Measurements from ENCODE around the gene TPRX2.
"Not testable (repeated sequence)": the region's sequence is repeated elsewhere in the genome, so short reads cannot be mapped to it uniquely, and the experiment has no call there.

Gene TPRX2, protein sequence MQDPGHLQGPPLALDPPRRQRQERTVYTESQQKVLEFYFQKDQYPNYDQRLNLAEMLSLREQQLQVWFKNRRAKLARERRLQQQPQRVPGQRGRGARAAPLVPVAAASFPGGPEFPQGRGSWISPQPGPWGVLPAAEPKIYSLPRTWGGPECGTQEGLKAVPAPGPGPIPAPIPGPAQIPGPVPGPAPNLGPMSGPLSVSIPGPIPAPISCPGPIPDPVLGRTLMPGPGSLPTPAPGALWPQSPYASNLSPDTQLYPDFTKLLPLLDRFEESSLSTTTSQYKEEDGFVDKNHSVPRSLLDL

DNA sequence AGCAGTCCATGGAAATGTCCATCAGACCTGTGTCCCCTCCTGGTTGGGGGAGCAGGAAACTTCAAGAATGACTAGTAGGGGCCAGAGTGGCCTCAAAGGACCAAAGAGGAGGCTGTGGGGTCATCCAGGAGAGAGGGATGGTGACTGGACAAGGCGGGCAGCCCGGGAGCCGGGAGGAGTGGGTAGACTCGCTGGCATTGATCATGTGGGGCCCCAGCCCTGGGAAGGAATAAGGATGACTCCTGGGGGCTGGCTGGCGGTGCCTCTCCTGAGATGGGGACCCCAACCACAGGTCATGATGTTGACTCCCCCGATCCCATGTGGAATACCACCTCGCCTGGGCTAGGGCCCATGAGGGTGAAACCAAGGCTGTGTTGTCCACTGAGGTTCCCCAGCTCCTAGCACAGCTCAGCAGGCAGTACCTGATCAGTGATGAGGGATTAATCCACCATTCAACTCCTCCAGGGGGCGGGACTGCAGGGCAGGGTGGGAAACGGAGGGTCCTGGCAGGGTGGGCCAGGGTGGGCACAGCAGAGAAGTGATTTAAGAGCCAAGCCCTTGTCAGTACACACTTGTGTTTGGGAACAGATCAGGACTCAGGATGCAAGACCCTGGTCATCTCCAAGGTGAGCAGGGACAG is at the start of gene TPRX2:
TSS of gene TPRX2 (plus strand) at position 590 of the 640 bp plus-strand sequence. CDS start at position 602, 12 bp downstream.
- not testable (repeated sequence) for DNase-seq (ENCODE audit: low read depth in 2 of 2)

GRCh38 chr19:47813304-47813994 is 45.6 kb upstream of the TPRX2 start:
- peak; percentile 45 to 55 for DNase-seq (ENCODE audit: low read depth in 2 of 2)

GRCh38 chr19:47813995-47814328 is 45.1 kb upstream of the TPRX2 start:
- DNase-seq (ENCODE audit: low read depth in 2 of 2) = no peak

- DNase-seq (ENCODE audit: low read depth in 2 of 2) = not testable (repeated sequence)
These were observed 42.8 kb upstream of the TPRX2 start for GRCh38 chr19:47816270-47816669.

- not testable (repeated sequence) for DNase-seq (ENCODE audit: low read depth in 2 of 2)
These were observed 40.8 kb upstream of the TPRX2 start for GRCh38 chr19:47818221-47818620.

DNA sequence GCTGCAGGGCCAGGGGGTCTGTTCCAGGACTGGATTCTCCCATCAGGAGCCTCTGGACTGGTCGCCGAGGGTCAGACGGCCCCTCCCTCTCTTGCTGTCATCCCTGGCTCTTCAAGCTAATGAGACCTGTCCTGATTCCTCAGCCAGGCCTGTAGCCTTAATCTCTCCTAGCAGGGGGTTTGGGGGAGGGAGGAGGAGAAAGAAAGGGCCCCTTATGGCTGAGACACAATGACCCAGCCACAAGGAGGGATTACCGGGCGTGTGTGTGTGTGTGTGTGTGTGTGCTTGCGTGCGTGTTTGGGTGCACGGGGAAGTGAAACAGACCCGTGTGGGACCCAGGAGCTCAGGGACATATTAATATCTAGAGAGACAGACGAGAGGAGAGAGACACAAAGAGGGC is 39.2 kb upstream of the TPRX2 start:
- DNase-seq (ENCODE audit: low read depth in 2 of 2) = no peak

DNA sequence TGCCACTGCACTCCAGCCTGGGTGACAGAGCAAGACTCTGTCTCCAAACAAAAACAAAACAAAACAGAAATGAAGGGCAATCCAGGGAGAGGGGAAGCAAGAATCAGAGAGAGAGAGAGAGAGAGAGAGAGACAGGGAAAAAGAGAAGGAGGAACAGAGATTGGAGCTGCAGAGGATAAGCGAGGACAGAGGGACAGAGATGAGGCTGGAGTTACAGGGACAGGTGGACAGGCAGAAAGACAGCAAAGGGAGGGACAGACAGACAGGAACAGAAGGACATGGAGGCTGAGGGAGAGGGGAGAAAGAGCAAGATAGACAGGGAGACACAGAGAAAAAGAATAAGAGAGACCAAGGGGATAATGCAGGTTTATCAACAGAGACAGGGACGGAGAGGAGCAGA is 38.6 kb upstream of the TPRX2 start:
- no peak for DNase-seq (ENCODE audit: low read depth in 2 of 2)

DNA sequence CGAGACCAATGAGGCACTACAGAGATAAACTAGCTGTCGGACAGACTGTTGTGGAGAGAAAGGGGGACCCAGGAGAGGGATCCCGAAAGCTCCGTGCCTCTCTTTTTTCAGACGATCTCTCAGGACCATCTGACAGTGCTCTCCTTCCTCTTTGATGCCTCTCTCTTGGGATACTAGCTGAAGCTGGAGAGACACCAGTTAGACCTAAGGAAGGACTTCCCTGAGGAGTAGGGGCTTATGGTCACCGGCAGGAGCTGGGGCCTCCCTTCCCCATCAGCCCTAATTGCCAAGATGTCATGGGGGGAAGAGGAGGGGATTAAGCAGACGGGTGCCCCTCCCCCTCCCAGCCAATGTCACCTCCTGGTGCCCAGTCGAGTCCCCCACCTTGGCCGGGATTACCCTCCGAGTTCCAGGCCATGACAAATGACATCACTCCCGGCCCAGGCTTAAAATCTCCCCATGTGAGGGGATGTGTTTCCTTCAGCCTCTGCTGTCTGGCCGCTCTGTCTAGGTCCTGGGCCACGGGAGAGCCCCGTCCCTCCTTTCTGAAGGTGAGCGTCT is 37.5 kb upstream of the TPRX2 start, which contains the start of gene CRX:
TSS of gene CRX (plus strand) at position 478 of the 561 bp plus-strand sequence. CDS start 12,507 bp downstream, outside the sequence.
- DNase-seq (ENCODE audit: low read depth in 2 of 2) = no peak

GRCh38 chr19:47824396-47824795 is 34.6 kb upstream of the TPRX2 start:
- DNase-seq (ENCODE audit: low read depth in 2 of 2) = no peak

DNA sequence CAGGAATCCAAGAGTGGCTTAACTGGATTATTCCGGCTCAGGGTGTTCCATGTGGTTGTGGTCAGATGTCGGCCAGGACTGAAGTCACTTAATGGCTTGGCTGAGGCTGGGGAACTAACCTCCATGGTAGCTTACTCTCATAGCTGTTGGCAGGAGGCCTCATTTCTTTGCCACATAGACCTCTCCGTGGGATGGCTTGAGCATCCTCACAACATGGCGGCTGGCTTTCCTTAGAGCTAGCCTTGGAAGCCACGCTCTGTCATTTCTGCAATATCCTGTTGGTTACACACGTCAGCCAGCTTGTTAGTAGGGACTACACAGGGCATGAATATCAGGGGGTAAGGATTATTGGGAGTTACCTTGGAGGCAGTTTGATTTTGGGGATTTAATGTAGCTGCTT is 32.2 kb upstream of the TPRX2 start:
- DNase-seq (ENCODE audit: low read depth in 2 of 2) = no peak

- no peak for DNase-seq (ENCODE audit: low read depth in 2 of 2)
These were observed 26.3 kb upstream of the TPRX2 start for GRCh38 chr19:47832723-47833122.

DNA sequence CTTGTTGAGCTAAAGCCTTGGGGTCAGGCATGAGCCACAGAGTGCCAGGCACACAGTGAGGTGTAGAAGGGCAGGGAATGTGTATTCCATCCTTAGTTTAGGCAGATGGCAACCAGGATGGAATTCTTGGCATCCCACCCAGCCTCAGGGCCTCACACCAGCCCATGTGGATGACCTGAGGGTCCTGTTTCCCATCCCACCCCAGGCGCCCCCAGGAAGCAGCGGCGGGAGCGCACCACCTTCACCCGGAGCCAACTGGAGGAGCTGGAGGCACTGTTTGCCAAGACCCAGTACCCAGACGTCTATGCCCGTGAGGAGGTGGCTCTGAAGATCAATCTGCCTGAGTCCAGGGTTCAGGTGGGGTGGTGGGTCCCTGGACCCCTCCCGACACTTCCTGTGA is 23.0 kb upstream of the TPRX2 start:
- DNase-seq (ENCODE audit: low read depth in 2 of 2) = no peak

- no peak for DNase-seq (ENCODE audit: low read depth in 2 of 2)
These were observed 19.6 kb upstream of the TPRX2 start for GRCh38 chr19:47839411-47839810.

DNA sequence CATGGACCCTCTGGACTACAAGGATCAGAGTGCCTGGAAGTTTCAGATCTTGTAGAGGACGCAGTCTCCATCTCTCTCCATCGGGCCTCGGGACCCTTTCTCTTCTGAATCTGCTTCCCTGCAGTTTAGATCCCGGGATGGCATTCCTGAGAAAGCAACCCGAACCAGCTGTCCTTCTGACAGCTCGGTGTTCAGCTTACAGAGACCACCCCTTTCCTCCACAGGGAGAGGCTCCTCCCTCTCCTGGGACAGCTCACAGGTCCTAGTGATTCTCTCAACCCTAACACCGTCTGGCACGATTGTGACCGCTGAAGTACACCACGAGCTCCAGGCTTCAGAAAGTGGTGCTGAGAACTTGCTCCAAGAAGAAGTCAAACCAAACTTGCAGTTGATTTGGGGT is 19.1 kb upstream of the TPRX2 start:
- DNase-seq (ENCODE audit: low read depth in 2 of 2) = no peak

DNA sequence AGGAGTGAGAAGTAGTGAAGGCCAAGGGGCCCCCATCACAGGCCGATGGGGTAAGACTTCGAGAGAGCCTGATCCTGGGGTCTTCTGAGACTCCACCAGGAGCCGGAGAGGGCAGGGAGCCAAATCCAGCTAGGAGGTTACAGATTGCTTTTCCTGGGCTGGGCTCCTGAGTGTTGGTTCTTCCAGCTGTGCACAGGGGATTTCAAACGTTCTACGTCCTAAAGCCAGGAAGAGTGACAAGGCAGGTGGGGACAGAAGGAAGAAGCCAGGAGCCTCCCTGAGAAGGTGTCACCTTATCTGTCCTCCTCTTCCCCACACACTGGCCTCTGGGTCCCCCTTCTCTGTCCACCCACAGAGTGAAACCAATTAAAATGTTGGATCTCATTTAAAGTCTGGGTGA is 16.1 kb upstream of the TPRX2 start:
- DNase-seq (ENCODE audit: low read depth in 2 of 2) = no peak

- DNase-seq (ENCODE audit: low read depth in 2 of 2) = no peak
These were observed 10.6 kb upstream of the TPRX2 start for GRCh38 chr19:47848425-47848822.

DNA sequence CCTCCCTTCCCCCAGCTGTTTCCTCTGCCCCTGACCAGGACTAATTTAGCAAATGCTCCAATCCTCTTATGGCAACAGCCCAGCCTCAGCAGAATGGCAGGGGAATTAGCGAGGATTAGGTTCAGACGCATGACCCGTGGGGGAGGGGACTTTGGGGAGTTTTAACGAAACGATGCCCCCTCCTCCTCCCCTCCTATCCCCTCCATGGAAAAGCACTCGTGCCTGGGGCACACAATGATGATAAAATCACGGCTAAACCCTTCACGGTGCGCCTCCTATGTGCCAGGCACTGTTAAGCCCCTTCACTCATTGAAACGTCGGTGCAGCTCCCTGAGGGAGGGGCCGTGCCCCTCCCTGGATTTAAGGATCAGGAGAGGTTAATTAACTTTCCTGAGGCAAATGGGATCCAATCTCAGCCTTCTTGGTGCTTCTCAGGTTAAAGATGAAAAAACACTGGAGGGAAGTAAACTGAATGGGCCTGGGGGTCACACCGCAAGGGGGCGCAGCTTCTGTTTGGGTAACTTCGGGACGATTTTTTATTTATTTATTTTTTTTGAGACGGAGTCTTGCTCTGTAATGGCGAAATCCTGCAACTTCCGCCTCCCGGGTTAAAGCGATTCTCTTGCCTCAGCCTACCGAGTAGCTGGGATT is 10.1 kb upstream of the TPRX2 start:
- no peak for DNase-seq (ENCODE audit: low read depth in 2 of 2)

DNA sequence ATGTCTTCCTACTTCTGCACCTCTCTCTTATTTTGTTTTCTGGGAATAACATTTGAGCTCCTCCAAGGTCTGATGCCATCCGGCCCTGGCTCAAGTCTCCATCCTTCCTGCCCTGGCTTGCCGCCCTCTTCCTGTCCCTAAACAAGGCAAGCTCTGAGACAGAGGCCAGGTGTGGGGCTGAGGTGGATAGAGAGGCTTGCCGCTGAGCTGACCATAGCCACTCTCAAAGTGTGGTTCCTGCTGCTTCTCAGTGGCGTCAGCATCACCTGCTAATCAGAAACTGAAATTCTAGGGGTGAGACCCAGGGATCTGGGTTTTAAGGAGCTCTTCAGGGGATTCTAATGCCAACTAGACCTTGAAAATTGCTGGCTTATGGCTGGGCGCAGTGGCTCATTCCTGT is 6.0 kb upstream of the TPRX2 start:
- DNase-seq (ENCODE audit: low read depth in 2 of 2) = no peak

DNA sequence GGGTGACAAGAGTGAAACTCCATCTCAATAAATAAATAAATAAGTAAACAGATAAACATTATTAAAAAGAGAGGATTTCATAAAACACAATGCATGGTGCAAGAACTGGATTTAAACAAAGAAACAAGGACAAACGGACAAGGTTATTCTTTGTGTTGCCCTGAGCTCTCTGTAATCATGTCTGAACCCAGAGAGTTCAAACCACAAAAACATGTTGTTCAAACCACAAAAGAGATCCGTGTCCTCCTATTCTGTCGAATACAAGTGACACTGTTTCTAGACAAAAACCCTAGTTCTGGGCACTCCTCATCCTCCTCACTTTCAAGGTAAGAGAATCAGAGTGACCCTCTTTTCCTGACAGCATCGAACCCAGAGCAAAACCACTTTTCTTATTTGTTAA is 4.6 kb upstream of the TPRX2 start:
- no peak for DNase-seq (ENCODE audit: low read depth in 2 of 2)

DNA sequence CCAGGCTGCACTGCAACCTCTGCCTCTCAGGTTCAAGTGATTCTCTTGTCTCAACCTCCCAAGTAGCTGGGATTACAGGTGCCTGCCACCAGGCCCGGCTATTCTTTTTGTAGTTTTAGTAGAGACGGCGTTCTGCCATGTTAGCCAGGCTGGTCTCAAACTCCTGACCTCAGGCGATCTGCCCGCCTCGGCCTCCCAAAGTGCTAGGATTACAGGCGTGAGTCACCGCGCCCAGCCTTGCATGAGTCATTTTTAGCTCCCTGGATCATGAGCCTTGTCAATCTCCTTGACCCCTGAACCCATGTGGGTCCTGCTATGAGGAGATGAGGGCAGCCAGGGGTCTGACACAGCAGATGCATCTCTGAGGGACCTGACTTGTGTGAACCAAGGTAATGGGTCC is 804 bp upstream of the TPRX2 start:
- not testable (repeated sequence) for DNase-seq (ENCODE audit: low read depth in 2 of 2)

GRCh38 chr19:47859838-47860237 is 803 bp downstream of the TPRX2 start:
- DNase-seq (ENCODE audit: low read depth in 2 of 2) = not testable (repeated sequence)
